GM12865 (cell line): Measurements from ENCODE around the gene RDX.

Experiments
- DNase-seq: peaks from one replicate; pipeline ENCODE4 v3.0.0; 2010; ENCODE audit warnings: low read depth
- H3K4me3 ChIP-seq: 2 replicates; pipeline ENCODE4 v1.5.1; 2011; ENCODE audit warnings: mild to moderate bottlenecking, low read depth, low read length, control low read depth
- TF ChIP-seq, protein P1 (sequence below): IDR thresholded peaks from 2 replicates; pipeline ENCODE4 v1.5.1; 2011; ENCODE audit warnings: low read length, control low read depth, low read depth, inconsistent platforms; ENCODE audit not compliant: insufficient read depth; ENCODE audit errors: missing control alignments

The RDX gene

DNA sequence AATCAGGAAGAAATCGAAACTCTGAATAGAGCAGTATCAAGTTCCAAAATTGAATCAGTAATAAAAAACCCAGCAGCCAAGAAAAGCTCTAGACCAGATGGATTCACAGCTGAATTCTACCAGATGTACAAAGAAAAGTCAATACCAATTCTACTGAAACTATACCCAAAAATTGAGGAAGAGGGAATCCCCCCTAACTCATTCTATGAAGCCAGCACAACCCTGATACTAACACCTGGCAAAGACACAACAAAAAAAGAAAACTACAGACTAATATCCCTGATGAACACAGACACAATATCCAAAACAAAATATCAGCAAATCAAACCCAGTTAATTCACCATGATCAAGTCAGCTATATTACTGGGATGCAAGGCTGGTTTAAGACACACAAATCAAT lies 105.5 kb downstream of the RDX start:
- DNase-seq, result no peak
- no peak overlapping the region for H3K4me3 ChIP-seq
- TF ChIP-seq, protein P1, sequence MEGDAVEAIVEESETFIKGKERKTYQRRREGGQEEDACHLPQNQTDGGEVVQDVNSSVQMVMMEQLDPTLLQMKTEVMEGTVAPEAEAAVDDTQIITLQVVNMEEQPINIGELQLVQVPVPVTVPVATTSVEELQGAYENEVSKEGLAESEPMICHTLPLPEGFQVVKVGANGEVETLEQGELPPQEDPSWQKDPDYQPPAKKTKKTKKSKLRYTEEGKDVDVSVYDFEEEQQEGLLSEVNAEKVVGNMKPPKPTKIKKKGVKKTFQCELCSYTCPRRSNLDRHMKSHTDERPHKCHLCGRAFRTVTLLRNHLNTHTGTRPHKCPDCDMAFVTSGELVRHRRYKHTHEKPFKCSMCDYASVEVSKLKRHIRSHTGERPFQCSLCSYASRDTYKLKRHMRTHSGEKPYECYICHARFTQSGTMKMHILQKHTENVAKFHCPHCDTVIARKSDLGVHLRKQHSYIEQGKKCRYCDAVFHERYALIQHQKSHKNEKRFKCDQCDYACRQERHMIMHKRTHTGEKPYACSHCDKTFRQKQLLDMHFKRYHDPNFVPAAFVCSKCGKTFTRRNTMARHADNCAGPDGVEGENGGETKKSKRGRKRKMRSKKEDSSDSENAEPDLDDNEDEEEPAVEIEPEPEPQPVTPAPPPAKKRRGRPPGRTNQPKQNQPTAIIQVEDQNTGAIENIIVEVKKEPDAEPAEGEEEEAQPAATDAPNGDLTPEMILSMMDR, result no peak

DNA sequence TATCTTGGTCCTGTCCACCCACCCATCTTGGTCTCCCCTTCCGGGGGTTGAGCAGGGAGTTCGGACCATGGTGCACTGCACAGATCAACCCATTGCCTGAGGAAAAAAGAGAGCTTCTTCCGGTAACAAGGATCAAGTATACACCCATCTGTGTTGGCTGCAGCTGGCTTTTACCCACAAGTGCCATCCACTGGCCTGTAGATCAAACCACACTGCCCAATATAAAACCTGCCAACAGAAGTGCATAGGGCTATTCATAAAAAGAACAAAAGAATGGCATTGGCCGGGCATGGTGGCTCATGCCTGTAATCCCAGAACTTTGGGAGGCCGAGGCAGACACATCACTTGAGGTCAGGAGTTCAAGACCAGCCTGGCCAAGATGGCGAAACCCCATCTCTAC lies 108.7 kb downstream of the RDX start:
- no peak for DNase-seq
- no peak overlapping the region for H3K4me3 ChIP-seq
- TF ChIP-seq, protein P1, result no peak

DNA sequence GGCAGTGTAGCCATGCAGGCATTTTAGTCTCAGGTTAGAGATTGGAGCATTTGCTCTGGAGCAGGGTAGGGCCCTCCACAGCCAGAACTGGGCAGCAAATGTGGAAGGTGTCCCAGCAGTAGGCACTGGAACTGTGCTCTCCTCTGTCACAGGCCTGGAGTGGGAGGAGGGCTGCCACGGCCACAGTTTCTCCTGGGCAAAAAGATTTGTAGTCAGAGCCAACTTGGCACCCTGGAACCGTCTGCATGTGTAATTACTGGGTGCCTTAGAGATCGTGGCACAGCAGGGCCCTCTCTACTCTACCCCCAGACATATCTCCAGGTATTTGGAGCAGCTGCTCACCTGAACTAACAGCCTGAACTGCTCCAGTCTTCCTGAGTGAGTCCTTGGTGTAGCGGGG lies 109.5 kb downstream of the RDX start:
- no peak overlapping the region for H3K4me3 ChIP-seq
- TF ChIP-seq, protein P1, result no peak
- no peak for DNase-seq

DNA sequence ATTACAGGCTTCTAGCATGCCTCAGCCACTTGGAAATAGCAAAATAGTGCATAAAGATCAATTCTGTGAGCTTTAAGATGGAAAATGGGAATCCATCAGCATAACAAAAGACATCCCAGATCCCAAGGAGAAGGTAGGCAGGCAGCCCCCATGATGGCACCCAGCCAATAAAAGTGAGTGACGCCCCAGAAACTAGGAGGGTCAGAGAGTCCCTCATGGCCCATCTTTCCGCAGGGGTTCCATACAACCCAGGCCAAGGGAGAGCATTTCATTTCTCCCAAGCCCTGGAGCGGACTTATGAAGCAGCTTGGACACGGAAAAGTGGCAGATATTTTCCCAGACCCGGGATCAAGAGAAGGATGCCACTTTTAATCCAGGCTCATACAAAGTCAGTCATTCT lies 110.0 kb downstream of the RDX start:
- H3K4me3 ChIP-seq, result no peak overlapping the region
- TF ChIP-seq, protein P1, result no peak
- no peak for DNase-seq

DNA sequence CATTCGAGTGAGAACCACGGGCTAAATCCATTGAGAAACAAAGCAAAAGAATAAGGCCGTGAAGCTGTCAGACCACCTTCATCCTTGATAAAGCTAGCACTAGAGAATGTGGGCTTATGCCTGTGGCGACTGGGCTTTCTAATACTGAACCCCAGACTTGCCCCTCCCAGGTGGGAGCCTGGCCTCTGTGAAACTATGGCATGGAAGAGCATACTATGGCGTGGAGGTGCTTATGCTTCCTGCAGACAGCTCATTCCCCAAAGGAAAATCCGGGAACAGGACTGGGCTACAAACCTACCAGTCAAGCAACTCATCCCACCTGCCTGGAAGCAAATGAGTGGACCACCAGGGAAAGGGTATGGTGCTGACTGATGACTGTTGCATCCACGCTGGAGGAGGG lies 110.8 kb downstream of the RDX start:
- TF ChIP-seq, protein P1, result no peak
- DNase-seq, result no peak
- H3K4me3 ChIP-seq, result no peak overlapping the region

DNA sequence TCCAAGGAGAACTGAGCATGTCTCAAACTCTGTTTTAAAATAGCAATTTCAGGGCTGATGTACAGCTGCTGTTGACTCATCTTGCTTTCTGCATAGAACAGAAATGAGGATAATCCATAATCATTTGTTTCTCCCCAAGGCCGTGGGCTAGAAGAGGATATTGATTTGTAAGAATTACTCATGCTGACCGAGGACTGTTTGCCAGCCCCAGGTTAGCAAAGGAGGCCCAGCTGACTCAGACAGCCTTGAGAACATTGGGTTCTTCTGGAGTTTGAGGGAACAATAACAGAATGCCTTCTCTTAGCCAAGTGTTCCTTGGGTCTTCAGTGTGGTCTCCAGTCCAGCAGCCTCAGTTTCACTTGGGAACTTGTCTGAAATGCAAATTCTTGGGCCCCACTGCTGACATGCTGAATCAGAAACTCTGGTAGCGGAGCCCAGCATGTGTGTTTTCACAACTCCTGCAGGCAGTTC lies 111.3 kb downstream of the RDX start:
- TF ChIP-seq, protein P1, result no peak
- no peak overlapping the region for H3K4me3 ChIP-seq
- no peak for DNase-seq

DNA sequence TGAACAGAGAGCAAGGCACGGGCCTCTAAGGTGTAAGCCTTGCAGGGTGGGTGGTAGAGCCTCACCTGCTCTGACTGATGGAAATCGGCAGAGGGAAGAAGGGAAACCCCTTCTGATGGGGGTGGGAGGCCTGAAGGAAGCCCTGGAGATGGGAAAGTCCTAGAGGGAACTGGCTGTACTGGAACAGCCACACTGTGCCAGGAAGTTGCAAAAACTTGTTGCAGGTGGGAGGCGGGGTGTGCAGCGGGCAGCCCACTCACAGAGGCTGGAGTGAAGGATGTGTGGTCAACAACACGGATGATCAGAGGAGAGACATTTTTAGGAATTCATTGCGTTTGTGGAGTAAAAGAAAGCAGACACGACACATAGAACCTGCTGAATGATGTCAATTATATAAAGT lies 112.0 kb downstream of the RDX start:
- H3K4me3 ChIP-seq, result no peak overlapping the region
- TF ChIP-seq, protein P1, result no peak
- DNase-seq, result no peak
